ENCODE measurements around the gene ZNF626.

DNA sequence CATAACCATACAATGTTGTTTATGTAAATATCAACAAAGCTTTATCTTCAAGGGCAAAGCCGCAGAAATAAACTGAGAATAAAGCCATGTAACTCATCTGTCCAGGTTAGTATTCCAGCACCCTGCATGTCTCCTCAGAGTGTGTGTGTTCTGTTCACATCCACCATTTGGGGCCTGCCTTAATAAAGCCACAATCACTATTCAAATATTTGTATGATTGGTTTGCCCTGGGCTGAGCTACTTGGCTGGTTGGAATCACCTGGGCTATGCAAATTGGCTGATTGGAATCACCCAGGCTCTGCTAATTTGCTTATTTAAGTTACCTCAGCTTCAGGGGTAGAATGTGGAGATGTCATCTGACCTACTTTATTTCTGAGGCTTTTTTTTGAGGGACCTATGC, 53.4 kb downstream of the ZNF626 start:
- TF ChIP-seq, protein P1, sequence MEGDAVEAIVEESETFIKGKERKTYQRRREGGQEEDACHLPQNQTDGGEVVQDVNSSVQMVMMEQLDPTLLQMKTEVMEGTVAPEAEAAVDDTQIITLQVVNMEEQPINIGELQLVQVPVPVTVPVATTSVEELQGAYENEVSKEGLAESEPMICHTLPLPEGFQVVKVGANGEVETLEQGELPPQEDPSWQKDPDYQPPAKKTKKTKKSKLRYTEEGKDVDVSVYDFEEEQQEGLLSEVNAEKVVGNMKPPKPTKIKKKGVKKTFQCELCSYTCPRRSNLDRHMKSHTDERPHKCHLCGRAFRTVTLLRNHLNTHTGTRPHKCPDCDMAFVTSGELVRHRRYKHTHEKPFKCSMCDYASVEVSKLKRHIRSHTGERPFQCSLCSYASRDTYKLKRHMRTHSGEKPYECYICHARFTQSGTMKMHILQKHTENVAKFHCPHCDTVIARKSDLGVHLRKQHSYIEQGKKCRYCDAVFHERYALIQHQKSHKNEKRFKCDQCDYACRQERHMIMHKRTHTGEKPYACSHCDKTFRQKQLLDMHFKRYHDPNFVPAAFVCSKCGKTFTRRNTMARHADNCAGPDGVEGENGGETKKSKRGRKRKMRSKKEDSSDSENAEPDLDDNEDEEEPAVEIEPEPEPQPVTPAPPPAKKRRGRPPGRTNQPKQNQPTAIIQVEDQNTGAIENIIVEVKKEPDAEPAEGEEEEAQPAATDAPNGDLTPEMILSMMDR (IDR thresholded peaks at IDR 0.05) = no peak
- no peak for TF ChIP-seq POLR2A (IDR thresholded peaks at IDR 0.05)
- TF ChIP-seq EP300 (IDR thresholded peaks at IDR 0.05) = no peak

Measured in ovary (tissue), 3 donors.